ENCODE measurements around the gene NUDT3. TPM values are rescaled to one million over a fixed set of nuclear protein-coding genes. Genes with fewer than 3 reads are reported as not detected.

Gene NUDT3
- total RNA-seq, 2 donors from 2014 or later: 22.8 to 24.7 TPM

- peaks cover 11% of the 10 kb centered on the region for H3K4me1 Mint-ChIP-seq
- DNase-seq: no peak
- H3K27ac Mint-ChIP-seq: no peak overlapping the region
Observed at GRCh38 chr6:34318499-34319470, 73.7 kb downstream of the NUDT3 start.

GRCh38 chr6:34317882-34318498, 74.5 kb downstream of the NUDT3 start:
- Histone ChIP-seq H3K27me3 (ENCODE audit: control insufficient read depth, insufficient read depth, low read length, poor library complexity, severe bottlenecking) (no peaks in the 10 kb centered on the region), H3K27ac (ENCODE audit: low read depth, low read length) (no peak overlapping the region), H3K4me3 (ENCODE audit: low read length) (no peak overlapping the region), H3K4me1 (ENCODE audit: control insufficient read depth, insufficient read depth, low read length) (peaks cover 2% of the 10 kb centered on the region), H3K9ac (ENCODE audit: extremely low read depth, low read length, poor library complexity, severe bottlenecking) (no peak overlapping the region), H3K9me3 (ENCODE audit: control insufficient read depth, low read length) (no peaks in the 10 kb centered on the region), H3K36me3 (ENCODE audit: control insufficient read depth, insufficient read depth, low read length) (peaks cover 4% of the 10 kb centered on the region)
- Mint-ChIP-seq H3K27ac (no peak overlapping the region), H3K4me1 (peaks cover 11% of the 10 kb centered on the region), H3K36me3 (ENCODE audit: low read depth) (peaks cover 7% of the 10 kb centered on the region), H3K9me3 (no peaks in the 10 kb centered on the region), H3K27me3 (ENCODE audit: insufficient read depth) (no peaks in the 10 kb centered on the region), H3K4me3 (no peak overlapping the region)
- no peak for TF ChIP-seq CTCF (conservative IDR thresholded peaks at IDR 0.05)
- DNase-seq: no peak
- WGBS, 2 experiments (ENCODE audit: insufficient coverage in 1 of 2, insufficient read length in 1 of 2): 80 to 96% methylated on average over 1 to 3 of the region's 3 CpGs

More at GRCh38 chr6:34318499-34319470, 73.7 kb downstream of the NUDT3 start:
- Histone ChIP-seq H3K4me3 (ENCODE audit: low read length) (no peak overlapping the region), H3K4me1 (ENCODE audit: control insufficient read depth, insufficient read depth, low read length) (peaks cover 2% of the 10 kb centered on the region), H3K27me3 (ENCODE audit: control insufficient read depth, insufficient read depth, low read length, poor library complexity, severe bottlenecking) (no peaks in the 10 kb centered on the region), H3K36me3 (ENCODE audit: control insufficient read depth, insufficient read depth, low read length) (peaks cover 5% of the 10 kb centered on the region), H3K9me3 (ENCODE audit: control insufficient read depth, low read length) (no peaks in the 10 kb centered on the region), H3K9ac (ENCODE audit: extremely low read depth, low read length, poor library complexity, severe bottlenecking) (no peak overlapping the region), H3K27ac (ENCODE audit: low read depth, low read length) (no peak overlapping the region)
- Mint-ChIP-seq H3K36me3 (ENCODE audit: low read depth) (peaks cover 8% of the 10 kb centered on the region), H3K9me3 (no peaks in the 10 kb centered on the region), H3K4me3 (no peak overlapping the region), H3K27me3 (ENCODE audit: insufficient read depth) (no peaks in the 10 kb centered on the region)
- 98% methylated on average over 3 of the region's 4 CpGs; no CpG with 5 or more reads in 1 of the 2 experiments for WGBS, 2 experiments (ENCODE audit: insufficient coverage in 1 of 2, insufficient read length in 1 of 2)
- no peak for TF ChIP-seq CTCF (conservative IDR thresholded peaks at IDR 0.05)

GRCh38 chr6:34317172-34317477, 75.3 kb downstream of the NUDT3 start:
- Histone ChIP-seq H3K36me3 (ENCODE audit: control insufficient read depth, insufficient read depth, low read length) (no peaks in the 10 kb centered on the region), H3K4me3 (ENCODE audit: low read length) (no peak overlapping the region), H3K4me1 (ENCODE audit: control insufficient read depth, insufficient read depth, low read length) (peaks cover 2% of the 10 kb centered on the region), H3K27ac (ENCODE audit: low read depth, low read length) (no peak overlapping the region), H3K9ac (ENCODE audit: extremely low read depth, low read length, poor library complexity, severe bottlenecking) (no peak overlapping the region), H3K9me3 (ENCODE audit: control insufficient read depth, low read length) (no peaks in the 10 kb centered on the region), H3K27me3 (ENCODE audit: control insufficient read depth, insufficient read depth, low read length, poor library complexity, severe bottlenecking) (no peaks in the 10 kb centered on the region)
- H3K27ac Mint-ChIP-seq: no peak overlapping the region
- no peak overlapping the region for H3K4me3 Mint-ChIP-seq
- no peaks in the 10 kb centered on the region for H3K9me3 Mint-ChIP-seq
- no peaks in the 10 kb centered on the region for H3K27me3 Mint-ChIP-seq (ENCODE audit: insufficient read depth)
- H3K36me3 Mint-ChIP-seq (ENCODE audit: low read depth): no peaks in the 10 kb centered on the region
- DNase-seq: no peak
- WGBS, 2 experiments (ENCODE audit: insufficient coverage in 1 of 2, insufficient read length in 1 of 2): 94 to 100% methylated on average over 1 of the region's 1 CpG
- peaks cover 11% of the 10 kb centered on the region for H3K4me1 Mint-ChIP-seq
- no peak for TF ChIP-seq CTCF (conservative IDR thresholded peaks at IDR 0.05)
